Sigmoid colon (tissue), 7 donors: Measurements from ENCODE around the gene NOXO1. TPM values are rescaled to one million over a fixed set of nuclear protein-coding genes. Genes with fewer than 3 reads are reported as not detected.

Experiments
- DNase-seq: peaks from one replicate; pipeline ENCODE4 v3.0.0-alpha.2; 2019
- H3K27ac ChIP-seq, 4 donors: fragments of 200-600 bp; sonication (generic); one replicate each; pipeline ENCODE4 v1.5.1; 2016 to 2019; ENCODE audit warnings: mild to moderate bottlenecking in 1 of 4
- H3K27me3 ChIP-seq, 3 donors: fragments of 200-600 bp; sonication (generic); one replicate each; pipeline ENCODE4 v1.5.1; 2019; ENCODE audit warnings: mild to moderate bottlenecking in 1 of 3
- H3K36me3 ChIP-seq, 4 donors: fragments of 200-600 bp; sonication (generic); one replicate each; pipeline ENCODE4 v1.5.1; 2016 to 2019
- H3K4me1 ChIP-seq, 4 donors: fragments of 200-600 bp; sonication (generic); one replicate each; pipeline ENCODE4 v1.5.1; 2017 to 2019
- H3K4me3 ChIP-seq, 4 donors: fragments of 200-600 bp; sonication (generic); one replicate each; pipeline ENCODE4 v1.5.1; 2017 to 2019; ENCODE audit warnings: mild to moderate bottlenecking in 2 of 4, moderate library complexity in 1 of 4
- H3K9me3 ChIP-seq, 4 donors: fragments of 200-600 bp in 3 of 4; sonication (generic) in 3 of 4; one replicate each; pipeline versions ENCODE4 v1.5.1 to v1.6.1; 2013 to 2019
- EP300 ChIP-seq, 4 donors: sonication (generic); formaldehyde crosslinking; IDR thresholded peaks; one replicate each; pipeline ENCODE4 v1.6.1; 2017; ENCODE audit warnings: antibody characterized with exemption in 4 of 4
- POLR2A ChIP-seq, 2 donors: fragments of 450-650 bp; IDR thresholded peaks; one replicate each; pipeline ENCODE4 v1.6.1; 2016; ENCODE audit warnings: antibody characterized with exemption in 2 of 2, mild to moderate bottlenecking in 2 of 2, moderate library complexity in 2 of 2
- POLR2AphosphoS5 ChIP-seq, 4 donors: sonication (generic); formaldehyde crosslinking; IDR thresholded peaks; one replicate each; pipeline ENCODE4 v1.6.1; 2017; ENCODE audit warnings: antibody characterized with exemption in 4 of 4
- WGBS, 2 donors: extraction: QIAGEN DNeasy Blood & Tissue Kit; methylation state at CpG; one replicate each; pipeline ENCODE4 v1.1.7; 2013; 5-methylcytosine and 5-hydroxymethylcytosine counted together
- intact Hi-C: fragments of 100-400 bp; cut with DNase I; formaldehyde crosslinking; loops from one replicate; pipeline ENCODE4 v1.15.1; 2023
- polyA plus RNA-seq, 3 donors: library from polyadenylated mRNA; stranded (reverse); fragments of 200-250 nt; gene quantifications; one replicate each; pipeline ENCODE4 v1.2.3, GENCODE V29; 2013
- total RNA-seq, 4 donors: library from RNA; depleted of rRNA; stranded (reverse); fragments of >200 nt; gene quantifications; one replicate each; pipeline ENCODE4 v1.1.0, GENCODE V29; 2016
- TF ChIP-seq, protein P1 (sequence below), 4 experiments: fragments of 450-650 bp in 3 of 4; fragments of 200-600 bp in 1 of 4; IDR thresholded peaks; one replicate each; pipeline ENCODE4 v1.5.1; 2016 to 2019; ENCODE audit warnings: antibody characterized with exemption in 4 of 4, mild to moderate bottlenecking in 3 of 4, moderate library complexity in 2 of 4
- donor health status: healthy with polysubstance abuse.
- donor health status: Bipolar disorder and iron deficiency.
- donor health status: healthy.

NOXO1 gene
- total and polyA plus RNA-seq, 7 donors = 13.8 to 47.3 (median 15.0) TPM; not detected in 4

DNA sequence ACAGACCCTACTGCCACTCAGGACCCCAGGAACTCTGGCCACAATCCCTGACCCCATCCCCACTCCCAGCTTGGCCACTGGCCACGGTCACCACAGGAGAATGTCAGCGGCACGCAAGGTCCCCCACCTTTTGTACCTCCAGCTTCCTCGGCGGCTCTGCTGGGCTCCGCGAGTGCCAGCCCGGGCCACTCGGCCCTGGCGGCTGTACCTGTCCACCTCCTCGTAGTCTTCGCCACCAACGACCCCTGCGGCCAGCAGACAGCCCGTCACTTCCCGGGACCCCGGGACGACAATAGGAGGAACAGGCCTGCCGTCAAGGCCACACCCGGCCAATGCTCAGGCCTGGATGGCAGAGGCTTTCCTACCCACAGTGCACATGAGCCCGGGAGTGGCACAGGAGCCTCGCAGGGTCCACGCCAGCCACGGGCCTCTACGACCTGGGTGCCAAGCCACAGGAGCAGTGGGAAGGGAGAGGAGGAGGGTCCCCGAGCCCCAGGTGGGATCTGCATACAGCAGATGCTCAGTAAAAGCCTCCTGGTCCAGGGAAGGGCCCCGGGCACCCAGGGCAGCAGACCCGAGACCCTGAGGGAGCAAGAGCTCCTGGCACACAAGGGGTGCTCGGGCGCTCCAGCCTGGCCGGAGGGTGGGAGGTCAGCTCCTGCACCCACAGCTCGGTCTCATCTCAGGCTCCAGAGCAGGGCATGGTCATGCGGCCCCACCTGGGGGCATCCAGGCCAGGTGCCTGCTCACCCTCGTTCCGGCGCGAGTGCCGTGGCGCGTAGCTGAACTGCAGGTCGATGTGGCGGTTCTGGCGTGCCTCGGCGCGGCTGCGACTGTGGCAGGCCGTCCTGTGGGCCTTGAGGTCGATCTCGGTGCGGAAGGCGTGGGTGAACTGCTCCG lies 20.4 kb upstream of the NOXO1 start:
- TF ChIP-seq, protein P1, sequence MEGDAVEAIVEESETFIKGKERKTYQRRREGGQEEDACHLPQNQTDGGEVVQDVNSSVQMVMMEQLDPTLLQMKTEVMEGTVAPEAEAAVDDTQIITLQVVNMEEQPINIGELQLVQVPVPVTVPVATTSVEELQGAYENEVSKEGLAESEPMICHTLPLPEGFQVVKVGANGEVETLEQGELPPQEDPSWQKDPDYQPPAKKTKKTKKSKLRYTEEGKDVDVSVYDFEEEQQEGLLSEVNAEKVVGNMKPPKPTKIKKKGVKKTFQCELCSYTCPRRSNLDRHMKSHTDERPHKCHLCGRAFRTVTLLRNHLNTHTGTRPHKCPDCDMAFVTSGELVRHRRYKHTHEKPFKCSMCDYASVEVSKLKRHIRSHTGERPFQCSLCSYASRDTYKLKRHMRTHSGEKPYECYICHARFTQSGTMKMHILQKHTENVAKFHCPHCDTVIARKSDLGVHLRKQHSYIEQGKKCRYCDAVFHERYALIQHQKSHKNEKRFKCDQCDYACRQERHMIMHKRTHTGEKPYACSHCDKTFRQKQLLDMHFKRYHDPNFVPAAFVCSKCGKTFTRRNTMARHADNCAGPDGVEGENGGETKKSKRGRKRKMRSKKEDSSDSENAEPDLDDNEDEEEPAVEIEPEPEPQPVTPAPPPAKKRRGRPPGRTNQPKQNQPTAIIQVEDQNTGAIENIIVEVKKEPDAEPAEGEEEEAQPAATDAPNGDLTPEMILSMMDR (IDR thresholded peaks at IDR 0.05) = no peak
- TF ChIP-seq EP300 (IDR thresholded peaks at IDR 0.05) (no peak), POLR2A (IDR thresholded peaks at IDR 0.05) (no peak), POLR2AphosphoS5 (IDR thresholded peaks at IDR 0.05) (no peak)
- 96% methylated on average over 53 of the region's 53 CpGs for WGBS, 2 donors
- intact Hi-C loops = no loop called here

DNA sequence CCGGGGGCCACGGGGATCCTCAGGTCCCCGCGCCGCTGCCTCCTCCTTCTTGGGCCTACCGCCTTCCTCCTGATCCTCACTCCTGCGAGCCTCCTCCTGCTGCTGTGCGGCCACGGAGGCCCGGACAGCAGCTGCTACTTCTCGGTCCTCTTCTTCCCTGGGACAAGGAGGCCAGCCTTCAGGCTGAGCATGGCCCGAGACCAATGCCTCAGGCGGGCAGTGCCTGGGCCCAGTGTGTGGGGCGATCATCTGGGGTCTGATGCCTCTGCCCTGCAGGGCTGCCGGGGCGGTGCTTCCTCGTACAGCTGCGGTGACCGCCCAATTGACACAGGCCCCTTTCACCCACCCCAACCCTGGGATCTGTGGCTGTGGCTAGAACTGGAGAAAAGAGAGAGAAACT lies 19.8 kb upstream of the NOXO1 start:
- H3K4me3 ChIP-seq = no peak overlapping the region
- peaks cover 36 to 65% (median 49%) of the 10 kb centered on the region in 4 donors for H3K36me3 ChIP-seq
- WGBS, 2 donors = 96 to 97% methylated on average over 19 of the region's 19 CpGs
- no peak overlapping the region for H3K27ac ChIP-seq
- TF ChIP-seq, protein P1 (IDR thresholded peaks at IDR 0.05) = no peak
- TF ChIP-seq POLR2A (IDR thresholded peaks at IDR 0.05) = no peak
- no peak for TF ChIP-seq POLR2AphosphoS5 (IDR thresholded peaks at IDR 0.05)
- no peak for TF ChIP-seq EP300 (IDR thresholded peaks at IDR 0.05)
- H3K9me3 ChIP-seq = no peaks in the 10 kb centered on the region
- intact Hi-C loops = no loop called here
- H3K27me3 ChIP-seq = no peaks in the 10 kb centered on the region
- H3K4me1 ChIP-seq = peaks cover 0 to 32% (median 27%) of the 10 kb centered on the region in 4 donors
- no peak for DNase-seq

More for the DNA sequence above, 20.4 kb upstream of the NOXO1 start:
- H3K27me3 ChIP-seq = no peaks in the 10 kb centered on the region
- H3K27ac ChIP-seq = no peak overlapping the region
- H3K9me3 ChIP-seq = no peaks in the 10 kb centered on the region
- no peak for DNase-seq
- peaks cover 36 to 65% (median 49%) of the 10 kb centered on the region in 4 donors for H3K36me3 ChIP-seq
- H3K4me1 ChIP-seq = peaks cover 0 to 37% (median 34%) of the 10 kb centered on the region in 4 donors
- no peak overlapping the region for H3K4me3 ChIP-seq

DNA sequence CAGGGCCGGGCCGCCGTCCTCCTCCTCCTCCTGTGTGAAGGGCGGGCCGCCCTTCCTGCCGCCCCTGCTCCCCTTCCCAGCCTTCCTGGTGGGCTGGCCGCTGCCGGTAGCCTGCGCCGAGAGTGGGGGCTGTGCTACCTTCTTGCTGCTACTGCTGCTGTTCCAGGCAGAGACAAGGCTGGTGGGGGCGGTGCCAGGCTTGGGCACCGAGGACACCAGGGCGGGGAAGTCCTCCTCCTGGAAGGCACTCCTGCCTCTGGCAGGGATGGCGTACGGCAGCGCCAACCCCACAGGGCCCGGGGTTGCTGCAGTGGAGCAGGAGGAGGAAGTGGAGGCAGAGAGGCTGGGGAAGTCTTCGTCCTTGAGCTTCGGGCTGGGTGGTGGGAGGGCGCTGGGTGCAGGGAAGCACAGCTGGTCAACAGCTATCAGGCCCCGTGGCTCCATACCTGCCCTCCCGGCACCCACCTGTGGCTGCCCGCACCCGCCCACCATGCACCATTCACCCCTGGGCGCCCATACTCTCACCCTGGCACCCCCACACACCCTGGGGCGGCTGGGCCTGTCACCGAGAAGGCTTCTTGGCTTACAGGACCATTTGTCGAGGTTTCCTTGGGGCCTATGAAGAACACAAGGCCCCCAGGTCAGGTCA lies 18.7 kb upstream of the NOXO1 start:
- Histone ChIP-seq H3K27ac (no peak overlapping the region), H3K36me3 (peaks cover 36 to 65% (median 49%) of the 10 kb centered on the region in 4 donors), H3K9me3 (no peaks in the 10 kb centered on the region), H3K4me3 (no peak overlapping the region), H3K27me3 (no peaks in the 10 kb centered on the region), H3K4me1 (peaks cover 0 to 25% (median 17%) of the 10 kb centered on the region in 4 donors)
- DNase-seq = no peak
- TF ChIP-seq POLR2A (IDR thresholded peaks at IDR 0.05) = no peak
- TF ChIP-seq EP300 (IDR thresholded peaks at IDR 0.05) = no peak
- TF ChIP-seq, protein P1 (IDR thresholded peaks at IDR 0.05) = no peak
- no peak for TF ChIP-seq POLR2AphosphoS5 (IDR thresholded peaks at IDR 0.05)
- WGBS, 2 donors = 87 to 92% methylated on average over 28 of the region's 28 CpGs
- intact Hi-C loops = no loop called here

DNA sequence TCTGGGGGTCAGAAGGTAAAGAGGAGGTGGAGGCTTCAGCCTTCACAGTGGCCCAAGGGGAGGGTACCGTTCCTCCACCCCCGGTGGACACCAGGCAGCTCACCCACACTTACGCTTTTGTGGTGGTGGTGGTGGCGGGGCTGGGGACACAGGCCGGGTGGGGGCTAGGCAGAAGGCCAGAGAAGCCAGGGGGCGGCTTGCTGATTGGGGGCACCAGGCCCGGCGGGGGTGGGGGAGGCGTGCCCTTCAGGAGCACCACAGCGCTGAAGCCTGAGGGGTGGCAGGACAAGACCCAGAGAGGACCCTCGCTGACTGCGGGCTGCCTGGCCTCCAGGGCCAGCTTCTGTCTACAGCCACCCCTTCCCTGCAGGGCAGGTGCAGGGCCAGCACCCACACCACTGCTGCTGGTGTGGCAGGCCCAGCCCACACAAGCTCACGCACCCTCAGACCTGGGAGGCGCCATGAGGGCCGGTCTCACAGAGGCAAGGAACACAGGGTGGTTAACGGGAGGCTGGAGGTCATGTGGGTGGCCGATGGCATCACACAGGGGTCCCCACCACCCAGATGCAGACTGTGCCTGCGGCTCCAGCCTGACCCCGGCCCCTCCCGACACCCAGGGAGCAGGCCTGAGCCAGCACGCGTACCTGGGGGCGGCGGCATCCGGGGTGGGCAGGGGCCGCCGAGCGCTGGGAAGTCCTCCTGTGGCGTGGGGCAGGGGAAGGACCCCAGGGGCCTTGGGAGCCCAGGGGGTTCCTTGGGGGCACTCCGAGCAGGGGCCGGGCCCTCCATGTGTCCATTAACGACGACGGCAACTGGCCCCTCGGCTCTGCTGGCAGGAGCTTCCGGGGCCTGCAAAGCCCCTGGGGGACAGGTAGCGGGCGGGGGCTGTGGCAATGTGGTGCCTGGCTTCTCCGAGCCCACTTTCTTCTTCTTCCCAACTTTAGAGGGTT lies 17.9 kb upstream of the NOXO1 start:
- no peaks in the 10 kb centered on the region for H3K27me3 ChIP-seq
- DNase-seq = no peak
- 96% methylated on average over 39 of the region's 39 CpGs for WGBS, 2 donors
- H3K4me1 ChIP-seq = peaks cover 0 to 16% (median 8%) of the 10 kb centered on the region in 4 donors
- H3K36me3 ChIP-seq = peaks cover 36 to 65% (median 49%) of the 10 kb centered on the region in 4 donors
- TF ChIP-seq, protein P1 (IDR thresholded peaks at IDR 0.05) = no peak
- no peak for TF ChIP-seq POLR2AphosphoS5 (IDR thresholded peaks at IDR 0.05)
- TF ChIP-seq POLR2A (IDR thresholded peaks at IDR 0.05) = no peak
- TF ChIP-seq EP300 (IDR thresholded peaks at IDR 0.05) = no peak
- no peaks in the 10 kb centered on the region for H3K9me3 ChIP-seq
- H3K4me3 ChIP-seq = no peak overlapping the region
- intact Hi-C loops = no loop called here
- no peak overlapping the region for H3K27ac ChIP-seq
